Astrocyte of the hippocampus (primary cell): Measurements from ENCODE around the gene NKAP.
"Not testable (repeated sequence)": the region's sequence is repeated elsewhere in the genome, so short reads cannot be mapped to it uniquely, and the experiment has no call there.

Source experiments
- DNase-seq: peaks from one replicate; pipeline ENCODE4 v3.0.0; 2011; ENCODE audit warnings: low read depth, low spot score

The NKAP gene

DNA sequence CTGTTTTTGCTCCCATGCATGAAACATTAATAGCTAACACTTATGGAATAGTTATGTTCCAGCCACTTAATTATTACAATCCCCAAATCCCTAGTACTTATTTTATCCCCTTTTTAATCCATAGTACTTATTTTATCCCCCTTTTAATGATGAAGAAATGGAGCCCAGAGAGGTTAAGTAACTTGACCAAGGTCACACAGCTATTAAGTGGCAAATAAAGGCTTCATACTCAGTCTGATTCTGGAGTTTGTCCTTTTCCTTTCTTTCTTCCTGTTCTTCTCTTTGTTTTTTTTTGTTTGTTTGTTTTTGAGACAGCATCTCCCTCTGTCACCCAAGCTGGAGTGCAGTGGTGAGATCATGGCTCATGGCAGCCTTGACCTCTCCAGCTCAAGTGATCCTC lies 2.2 kb downstream of the NKAP start:
- no peak for DNase-seq

DNA sequence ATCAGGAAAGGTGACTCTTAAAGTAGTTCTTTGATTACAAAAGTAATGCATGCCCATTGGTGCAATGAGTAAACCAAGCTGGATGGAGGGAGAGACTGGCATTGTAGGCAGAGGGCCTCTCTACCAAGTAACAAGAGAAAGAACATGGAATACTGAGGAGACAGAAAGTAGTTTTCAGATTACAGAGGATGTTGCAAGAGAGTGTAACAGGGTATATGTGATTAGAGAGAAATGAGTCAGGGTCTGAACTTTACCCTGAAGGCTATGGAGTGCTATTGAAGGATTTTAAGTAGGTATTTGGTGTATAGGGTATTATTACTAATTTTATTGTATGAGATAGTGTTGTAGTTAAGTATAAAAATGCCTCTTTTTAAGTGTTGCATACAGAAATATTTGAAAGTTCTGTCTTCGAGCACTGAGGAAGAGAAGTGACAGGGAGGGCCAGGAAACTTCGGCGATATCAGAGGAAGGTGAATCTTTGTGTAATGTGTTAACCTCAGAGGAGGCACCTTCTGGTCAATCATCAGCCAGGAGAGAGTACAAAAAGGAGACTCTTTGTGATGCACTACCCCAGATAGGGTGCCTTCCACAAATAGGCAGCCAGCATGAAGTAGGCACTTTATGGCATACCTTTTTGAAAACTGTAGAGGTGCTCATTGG lies 8.2 kb downstream of the NKAP start:
- DNase-seq: no peak

DNA sequence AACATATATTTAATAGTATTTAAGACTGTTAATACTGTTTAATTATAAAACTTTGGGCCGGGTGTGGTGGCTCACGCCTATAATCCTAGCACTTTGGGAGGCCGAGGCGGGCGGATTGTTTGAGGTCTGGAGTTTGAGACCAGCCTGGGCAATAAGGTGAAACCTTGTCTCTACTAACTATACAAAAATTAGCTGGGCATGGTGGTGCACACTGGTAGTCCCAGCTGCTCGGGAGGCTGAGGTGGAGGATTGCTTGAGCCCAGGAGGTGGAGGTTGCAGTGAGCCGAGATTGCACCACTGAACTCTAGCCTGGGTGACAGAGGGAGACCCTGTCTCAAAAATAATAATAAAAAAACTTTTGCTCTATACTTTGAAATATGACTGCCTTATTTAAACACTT lies 21.2 kb downstream of the NKAP start:
- not testable (repeated sequence) for DNase-seq

DNA sequence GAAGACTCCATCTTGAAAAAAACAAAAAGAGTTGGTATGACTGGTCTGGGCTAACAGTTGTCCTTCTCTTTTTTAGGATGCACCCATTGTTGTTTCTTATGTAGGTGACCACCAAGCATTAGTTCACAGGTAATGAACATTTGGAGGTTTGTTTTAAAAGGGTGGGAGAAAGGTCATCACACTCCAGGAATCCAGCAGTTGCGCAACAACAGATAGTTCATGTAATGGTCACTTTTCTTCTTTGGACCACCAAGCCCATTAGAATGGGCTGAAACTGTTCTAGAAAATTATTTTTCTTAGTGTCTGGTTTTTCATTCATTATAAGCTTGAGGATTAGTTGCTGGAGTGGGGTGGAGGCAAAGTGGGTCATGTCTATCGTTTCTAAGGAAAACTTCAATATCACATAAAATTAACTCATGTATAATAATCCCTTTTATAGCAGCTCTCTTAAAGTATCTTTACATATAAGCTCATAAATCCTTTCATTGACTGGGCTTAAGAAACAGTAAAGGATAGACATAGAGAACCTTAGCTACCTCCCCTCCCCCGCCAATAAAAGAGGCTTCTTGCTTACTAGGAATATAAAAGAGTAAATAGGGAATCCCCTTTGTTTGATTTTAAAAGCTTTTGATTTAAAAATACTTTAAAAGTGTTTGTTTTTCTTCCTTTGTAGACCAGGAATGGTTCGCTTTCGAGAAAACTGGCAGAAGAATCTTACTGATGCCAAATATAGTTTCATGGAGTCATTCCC lies 23.5 kb downstream of the NKAP start:
- no peak for DNase-seq

DNA sequence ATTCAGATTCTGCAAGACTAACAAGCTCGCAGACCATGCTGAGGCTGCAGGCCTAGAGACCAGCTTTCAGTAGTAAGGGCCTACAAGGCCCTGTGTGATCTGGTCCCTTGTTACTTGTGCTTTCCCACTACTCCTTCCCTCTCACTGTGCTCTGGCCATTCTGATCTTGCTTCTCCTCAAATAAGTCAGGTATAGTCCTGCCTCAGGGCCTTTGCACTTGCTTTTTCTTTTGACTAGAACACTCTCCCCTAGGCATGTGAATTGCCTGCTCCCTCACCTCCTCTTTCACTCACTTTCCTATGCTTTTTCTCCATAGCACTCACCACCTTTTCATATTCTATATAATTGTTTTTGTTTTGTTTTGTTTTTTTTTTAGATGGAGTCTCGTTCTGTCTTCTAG lies 25.7 kb downstream of the NKAP start:
- no peak for DNase-seq

GRCh38 chrX:119916310-119916709 lies 27.2 kb downstream of the NKAP start:
- DNase-seq: no peak

GRCh38 chrX:119900976-119901375 lies 42.6 kb downstream of the NKAP start:
- DNase-seq: no peak

- no peak for DNase-seq
These were observed 44.4 kb downstream of the NKAP start for GRCh38 chrX:119899125-119899524.

GRCh38 chrX:119895843-119896326 lies 47.7 kb downstream of the NKAP start, which contains the start of gene AKAP14:
AKAP14 (plus strand) TSS chrX:119895893; CDS start chrX:119903224, 7,331 bp downstream.
- DNase-seq: peak; percentile 10

GRCh38 chrX:119891961-119892692 lies 51.4 kb downstream of the NKAP start:
- not testable (repeated sequence) for DNase-seq

- DNase-seq: not testable (repeated sequence)
These were observed 52.9 kb downstream of the NKAP start for GRCh38 chrX:119890626-119891025.

- peak; percentile 72 for DNase-seq
These were observed 55.7 kb downstream of the NKAP start for GRCh38 chrX:119887721-119888425.

DNA sequence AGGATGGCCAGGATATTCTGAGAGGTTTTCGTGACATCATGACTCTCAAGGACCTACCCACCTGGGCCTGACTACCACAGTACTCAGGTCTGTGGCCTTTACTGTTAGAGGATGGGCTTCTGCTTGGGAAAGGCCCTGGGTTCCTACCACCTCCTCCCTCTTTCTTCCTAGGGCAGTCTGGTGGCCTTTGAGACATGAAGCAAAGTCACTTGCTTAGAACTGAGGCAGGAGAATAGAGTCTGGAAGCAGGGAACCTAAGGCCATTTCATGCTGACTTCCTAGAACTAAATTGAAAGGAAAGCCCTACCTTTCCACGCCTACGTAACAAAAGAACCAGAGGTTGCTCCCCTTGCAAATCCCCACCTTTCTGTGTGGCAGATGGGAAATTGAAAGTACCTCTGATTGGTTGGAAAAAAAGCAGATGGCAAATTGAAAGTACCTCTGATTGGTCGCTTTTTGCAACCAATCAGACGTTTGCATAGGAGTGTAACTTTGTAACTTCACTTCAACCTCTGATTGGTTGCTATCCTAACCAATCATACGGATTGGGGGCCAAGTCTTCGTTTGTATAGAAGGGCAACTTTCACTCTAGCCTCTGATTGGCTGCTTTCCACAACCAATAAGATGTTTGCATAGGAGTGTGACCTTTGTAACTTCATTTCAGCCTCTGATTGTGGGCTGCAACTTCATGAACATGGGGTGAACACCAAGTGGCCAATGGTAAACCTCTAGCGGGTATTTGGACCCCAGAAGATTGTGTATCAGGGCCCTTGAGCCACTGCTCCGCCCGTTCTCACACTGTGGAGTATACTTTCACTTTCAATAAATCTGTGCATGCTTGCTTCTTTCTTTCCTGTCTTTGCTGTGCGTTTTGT lies 57.8 kb downstream of the NKAP start:
- DNase-seq: no peak

- DNase-seq: peak; percentile 57
These were observed 62.8 kb downstream of the NKAP start for GRCh38 chrX:119880552-119881437.

DNA sequence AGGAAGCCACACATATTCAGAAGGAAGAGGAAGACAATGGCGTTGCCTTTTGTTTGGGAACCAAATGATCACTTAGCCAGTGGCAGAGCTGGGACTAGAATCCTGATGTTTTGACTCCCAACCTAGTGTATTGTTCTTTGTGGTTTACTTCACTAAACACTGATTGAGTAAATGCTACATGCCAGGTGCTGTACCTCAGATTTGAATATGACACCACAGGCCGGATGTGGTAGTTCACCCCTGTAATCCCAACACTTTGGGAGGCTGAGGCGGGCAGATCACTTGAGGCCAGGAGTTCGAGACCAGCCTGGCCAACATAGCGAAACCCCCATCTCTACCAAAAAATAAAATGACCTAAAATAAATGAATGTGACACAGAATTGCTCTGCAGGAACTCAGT lies 63.5 kb downstream of the NKAP start:
- DNase-seq: no peak

GRCh38 chrX:119878740-119879139 lies 64.8 kb downstream of the NKAP start:
- DNase-seq: no peak

DNA sequence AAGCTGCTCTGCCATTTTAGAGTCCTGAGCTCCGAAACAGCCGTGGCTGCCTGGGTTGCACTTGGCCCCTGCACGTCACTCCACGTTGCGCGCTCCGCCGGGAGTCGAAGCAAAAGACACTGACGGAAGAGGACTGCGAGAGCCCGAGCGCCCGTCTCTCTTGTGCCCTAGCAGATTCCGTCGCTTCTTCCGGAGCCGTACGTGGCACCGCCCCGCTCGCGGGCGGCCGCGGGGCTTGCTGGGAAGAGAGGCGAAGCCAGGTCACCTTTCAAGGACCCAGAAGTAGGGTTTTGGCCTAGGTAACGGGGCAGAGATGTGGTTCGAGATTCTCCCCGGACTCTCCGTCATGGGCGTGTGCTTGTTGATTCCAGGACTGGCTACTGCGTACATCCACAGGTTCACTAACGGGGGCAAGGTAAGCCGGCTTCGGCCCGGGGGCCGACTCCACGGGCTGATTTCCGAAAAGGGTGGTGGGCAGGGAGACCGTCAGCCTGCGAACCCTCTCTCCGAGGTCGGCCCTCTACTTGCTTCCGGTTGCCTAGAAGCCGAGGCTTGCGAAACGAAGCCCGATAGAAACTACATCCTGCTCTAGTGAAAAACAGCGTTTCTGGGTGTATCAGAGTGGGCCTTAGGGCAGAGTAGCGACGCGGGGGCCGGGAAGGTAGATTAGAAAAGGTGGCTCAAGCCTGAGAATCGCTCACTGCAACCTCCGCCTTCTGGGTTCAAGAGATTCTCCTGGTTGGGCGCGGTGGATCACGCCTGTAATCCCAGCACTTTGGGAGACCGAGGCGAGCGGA lies 71.8 kb downstream of the NKAP start, which contains the start of the genes NDUFA1 and RNF113A:
NDUFA1 (plus strand) TSS at position 234 of the 797 bp plus-strand sequence; CDS start at position 314, 80 bp downstream.
RNF113A (minus strand) TSS at position 135 of the 797 bp plus-strand sequence; CDS start at position 15, 120 bp downstream.
- DNase-seq: peak; percentile 84

- no peak for DNase-seq
These were observed 72.3 kb downstream of the NKAP start for GRCh38 chrX:119871245-119871598.
